T-cell (primary cell): Measurements from ENCODE around the gene TRIM8. TPM values are rescaled to one million over a fixed set of nuclear protein-coding genes. Genes with fewer than 3 reads are reported as not detected.

Source experiments
- ATAC-seq, 4 experiments: fragments of 200-7000 bp in 3 of 4; fragments of 150-1000 bp in 1 of 4; cut with Tn5 transposase; replicated peaks in 1 of 4; 1 replicate in 3 of 4; 2 replicates in 1 of 4; pipeline ENCODE4 v1.10.0; 2021; ENCODE audit warnings: moderate library complexity in 3 of 4, mild to moderate bottlenecking in 2 of 4, moderate number of reproducible peaks in 1 of 4
- CTCF ChIA-PET, 2 donors: fragments of 300-600 bp; sonication (Branson Sonifier 250); formaldehyde crosslinking; loops; one replicate each; lab custom pipeline; 2022; ENCODE audit warnings: antibody characterized with exemption in 2 of 2; lab: Charles Lee
- POLR2A ChIA-PET, 2 donors: fragments of 300-600 bp; sonication (Branson Sonifier 250); formaldehyde crosslinking; loops; one replicate each; lab custom pipeline; 2022; ENCODE audit warnings: antibody characterized with exemption in 2 of 2; lab: Charles Lee
- DNase-seq, 35 experiments: peaks; one replicate each; pipeline versions ENCODE4 v3.0.0 to v3.0.0-alpha.2; 2013 to 2023
- H3K27ac ChIP-seq: one replicate; pipeline ENCODE4 v1.5.1; 2013; ENCODE audit warnings: low read length
- H3K27me3 ChIP-seq, 2 experiments: replicated peaks in 1 of 2; 1 replicate in 1 of 2; 2 replicates in 1 of 2; pipeline versions ENCODE4 v1.6.1 to v1.7.0; 2013; ENCODE audit warnings: low read length in 1 of 2, mixed read lengths in 1 of 2; ENCODE audit not compliant: control insufficient read depth in 2 of 2, insufficient read depth in 2 of 2; ENCODE audit errors: extremely low read depth in 1 of 2
- H3K36me3 ChIP-seq, 2 donors: 1 replicate in 1 of 2; 2 replicates in 1 of 2; pipeline versions ENCODE4 v1.6.1 to v1.7.0; 2013; ENCODE audit warnings: low read length in 1 of 2; ENCODE audit not compliant: control insufficient read depth in 2 of 2, insufficient read depth in 1 of 2; ENCODE audit errors: extremely low read depth in 1 of 2
- H3K4me1 ChIP-seq, 2 experiments: 1 replicate in 1 of 2; 2 replicates in 1 of 2; pipeline versions ENCODE4 v1.6.1 to v1.7.0; 2013; ENCODE audit warnings: low read length in 2 of 2, mixed read lengths in 1 of 2; ENCODE audit not compliant: insufficient read depth in 2 of 2, control insufficient read depth in 1 of 2; ENCODE audit errors: extremely low read depth in 1 of 2
- H3K4me3 ChIP-seq, 2 donors: 1 replicate in 1 of 2; 2 replicates in 1 of 2; pipeline versions ENCODE4 v1.5.1 to v1.7.0; 2013; ENCODE audit warnings: mild to moderate bottlenecking in 2 of 2, low read length in 1 of 2, moderate library complexity in 1 of 2; ENCODE audit not compliant: control insufficient read depth in 1 of 2; ENCODE audit errors: extremely low read depth in 1 of 2
- H3K9me3 ChIP-seq: 2 replicates; pipeline ENCODE4 v1.7.0; 2013
- H3K27ac Mint-ChIP-seq, 2 donors: one replicate each; pipeline ENCODE4 v1.8.0; 2020 to 2021; ENCODE audit warnings: mild to moderate bottlenecking in 2 of 2, mixed read lengths in 2 of 2
- H3K27me3 Mint-ChIP-seq, 2 donors: one replicate each; pipeline ENCODE4 v1.8.0; 2021 to 2022; ENCODE audit warnings: mixed read lengths in 2 of 2
- H3K36me3 Mint-ChIP-seq: one replicate; pipeline ENCODE4 v1.8.0; 2021; ENCODE audit warnings: mixed read lengths
- H3K4me1 Mint-ChIP-seq, 3 donors: one replicate each; pipeline ENCODE4 v1.8.0; 2020 to 2022; ENCODE audit warnings: mixed read lengths in 3 of 3, mild to moderate bottlenecking in 1 of 3
- H3K4me3 Mint-ChIP-seq, 3 donors: one replicate each; pipeline ENCODE4 v1.8.0; 2020 to 2022; ENCODE audit warnings: mild to moderate bottlenecking in 3 of 3, mixed read lengths in 3 of 3, moderate library complexity in 3 of 3
- H3K9me3 Mint-ChIP-seq, 3 donors: one replicate each; pipeline ENCODE4 v1.8.0; 2020 to 2022; ENCODE audit warnings: mixed read lengths in 3 of 3
- WGBS: methylation state at CpG from one replicate; pipeline ENCODE4 v1.1.5; 2013; ENCODE audit warnings: missing lambda C conversion rate; ENCODE audit not compliant: insufficient coverage; 5-methylcytosine and 5-hydroxymethylcytosine counted together
- total RNA-seq, 35 experiments: library from RNA in 6 of 35; stranded (reverse) in 6 of 35; fragments of 120-200 nt in 1 of 35; gene quantifications; one replicate each; pipeline versions ENCODE4 v1.2.1 to v1.2.4 and lab custom pipeline; 2013 to 2026

TRIM8 gene
- total RNA-seq, 5 donors from 2014 or later (not counting 1 experiment from before 2014, with no cell fraction given), result 54.2 to 74.7 (median 67.9) TPM

DNA sequence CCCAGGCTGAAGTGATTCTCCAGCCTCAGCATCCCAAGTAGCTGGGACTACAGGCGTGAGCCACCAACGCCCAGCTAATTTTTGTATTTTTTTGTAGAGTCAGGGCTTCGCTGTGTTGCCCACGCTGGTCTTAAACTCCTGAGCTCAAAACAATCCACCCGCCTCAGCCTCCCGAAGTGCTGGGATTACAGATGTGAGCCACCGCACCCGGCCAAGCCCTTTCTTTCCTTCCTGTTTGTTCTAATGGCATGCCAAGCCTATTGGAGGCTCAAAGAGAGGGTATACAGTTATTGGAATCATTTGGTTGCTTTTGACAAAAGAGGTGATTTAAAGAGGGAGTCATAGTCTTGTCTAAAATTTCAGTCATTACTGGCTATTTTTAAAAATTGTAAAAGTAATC, 46.0 kb upstream of the TRIM8 start:
- H3K27me3 Mint-ChIP-seq, result no peaks in the 10 kb centered on the region
- H3K36me3 ChIP-seq, result peaks cover 4 to 76% of the 10 kb centered on the region in 2 donors
- H3K9me3 ChIP-seq, result no peaks in the 10 kb centered on the region
- ChIA-PET POLR2A (no interaction called here), CTCF (no interaction called here)
- no peaks in the 10 kb centered on the region for H3K4me1 ChIP-seq
- H3K4me3 ChIP-seq, result no peak overlapping the region
- DNase-seq (no peak), ATAC-seq (no peak)
- H3K36me3 Mint-ChIP-seq, result peaks cover 36% of the 10 kb centered on the region
- H3K4me1 Mint-ChIP-seq, result no peaks in the 10 kb centered on the region
- no peak overlapping the region for H3K27ac ChIP-seq
- WGBS, result 83% methylated on average over 6 of the region's 8 CpGs
- no peak overlapping the region for H3K27ac Mint-ChIP-seq
- H3K9me3 Mint-ChIP-seq, result no peaks in the 10 kb centered on the region
- no peak overlapping the region for H3K4me3 Mint-ChIP-seq
- H3K27me3 ChIP-seq, result no peaks in the 10 kb centered on the region

DNA sequence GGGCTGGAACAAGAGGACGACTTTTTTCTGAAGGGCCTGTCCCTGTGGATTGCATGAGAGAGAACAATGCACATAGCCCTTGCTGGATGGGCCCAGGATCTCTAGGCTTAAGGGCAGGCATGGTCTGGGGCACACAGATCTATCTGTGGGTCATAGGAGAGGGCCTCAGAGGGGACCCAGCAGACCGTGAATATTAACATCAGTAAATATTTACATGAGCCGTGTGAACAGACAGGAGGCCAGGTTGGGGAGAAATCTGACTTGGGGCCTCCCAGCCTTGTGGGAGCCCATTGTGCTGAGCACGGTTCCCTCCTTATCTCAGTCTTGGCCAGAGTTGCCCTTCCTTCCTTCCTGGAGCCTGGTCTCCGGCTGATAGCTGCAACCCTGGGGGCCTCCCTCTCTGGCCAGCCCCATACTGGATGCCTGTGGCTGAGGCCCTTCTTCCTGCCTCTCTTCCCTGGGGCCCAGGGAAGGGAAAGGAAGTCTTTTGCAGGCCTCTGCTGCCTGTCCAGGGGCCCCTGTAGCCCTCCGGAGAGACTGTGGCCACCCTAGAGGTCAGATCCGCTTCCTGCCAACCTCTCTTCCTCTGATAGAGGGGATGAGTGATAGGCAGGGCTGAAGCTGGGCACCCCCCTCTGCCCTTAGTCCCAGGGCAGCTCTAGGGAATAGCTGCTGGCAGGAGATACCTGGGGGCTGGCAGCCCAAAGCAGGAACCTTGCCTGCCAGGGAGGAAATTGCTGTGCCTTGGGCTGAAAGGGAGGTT, 44.5 kb upstream of the TRIM8 start:
- peaks cover 42% of the 10 kb centered on the region for H3K36me3 Mint-ChIP-seq
- DNase-seq, result no peak
- Histone ChIP-seq H3K36me3 (peaks cover 0 to 80% of the 10 kb centered on the region in 2 donors), H3K4me1 (no peaks in the 10 kb centered on the region), H3K4me3 (no peak overlapping the region), H3K27ac (no peak overlapping the region), H3K27me3 (no peaks in the 10 kb centered on the region), H3K9me3 (no peaks in the 10 kb centered on the region)
- WGBS, result 77% methylated on average over 4 of the region's 7 CpGs
- no peaks in the 10 kb centered on the region for H3K4me1 Mint-ChIP-seq
- H3K27ac Mint-ChIP-seq, result no peak overlapping the region
- ATAC-seq, result no peak
- CTCF ChIA-PET, result no interaction called here
- no peaks in the 10 kb centered on the region for H3K9me3 Mint-ChIP-seq
- H3K27me3 Mint-ChIP-seq, result no peaks in the 10 kb centered on the region
- POLR2A ChIA-PET, result no interaction called here
- H3K4me3 Mint-ChIP-seq, result no peak overlapping the region

GRCh38 chr10:102600816-102601215, 43.5 kb upstream of the TRIM8 start:
- Mint-ChIP-seq H3K27me3 (no peaks in the 10 kb centered on the region), H3K9me3 (no peaks in the 10 kb centered on the region), H3K4me1 (no peaks in the 10 kb centered on the region), H3K27ac (no peak overlapping the region), H3K4me3 (no peak overlapping the region), H3K36me3 (peaks cover 42% of the 10 kb centered on the region)
- WGBS, result 98% methylated on average over 6 of the region's 6 CpGs
- H3K4me3 ChIP-seq, result no peak overlapping the region
- H3K4me1 ChIP-seq, result no peaks in the 10 kb centered on the region
- no peak for ATAC-seq
- ChIA-PET POLR2A (no interaction called here), CTCF (no interaction called here)
- H3K27me3 ChIP-seq, result no peaks in the 10 kb centered on the region
- H3K36me3 ChIP-seq, result peaks cover 0 to 72% of the 10 kb centered on the region in 2 donors
- no peaks in the 10 kb centered on the region for H3K9me3 ChIP-seq
- H3K27ac ChIP-seq, result no peak overlapping the region
- no peak for DNase-seq

DNA sequence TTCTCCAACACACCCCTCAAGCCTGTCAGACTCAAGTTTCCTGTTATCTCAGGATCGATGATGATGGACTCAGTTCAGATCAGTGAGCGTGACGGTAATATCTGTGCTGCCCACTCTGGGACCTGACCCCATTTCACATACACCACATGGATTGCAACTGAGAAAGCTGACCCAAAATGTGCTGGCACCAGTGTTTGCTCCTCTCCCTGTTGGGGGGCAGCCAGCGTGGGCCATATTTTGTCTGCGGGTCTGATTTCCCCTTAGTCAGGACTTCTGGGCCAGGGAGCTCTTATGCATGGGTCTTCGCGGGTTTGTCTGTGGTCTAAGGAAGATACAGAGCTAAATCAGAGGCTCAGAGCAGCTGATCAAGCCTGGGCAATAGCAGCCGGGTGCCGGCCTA, 42.6 kb upstream of the TRIM8 start:
- H3K4me1 ChIP-seq, result no peaks in the 10 kb centered on the region
- H3K27me3 ChIP-seq, result no peaks in the 10 kb centered on the region
- Mint-ChIP-seq H3K27ac (no peak overlapping the region), H3K4me1 (no peaks in the 10 kb centered on the region), H3K4me3 (no peak overlapping the region), H3K9me3 (no peaks in the 10 kb centered on the region), H3K27me3 (no peaks in the 10 kb centered on the region), H3K36me3 (peaks cover 44% of the 10 kb centered on the region)
- no peak overlapping the region for H3K4me3 ChIP-seq
- peaks cover 0 to 69% of the 10 kb centered on the region in 2 donors for H3K36me3 ChIP-seq
- DNase-seq (no peak), ATAC-seq (no peak)
- no peaks in the 10 kb centered on the region for H3K9me3 ChIP-seq
- 96% methylated on average over 7 of the region's 9 CpGs for WGBS
- H3K27ac ChIP-seq, result no peak overlapping the region
- ChIA-PET POLR2A (no interaction called here), CTCF (no interaction called here)

GRCh38 chr10:102602272-102603045, 41.8 kb upstream of the TRIM8 start:
- H3K27me3 Mint-ChIP-seq, result no peaks in the 10 kb centered on the region
- ATAC-seq (no peak), DNase-seq (no peak)
- CTCF ChIA-PET, result no interaction called here
- Histone ChIP-seq H3K27ac (no peak overlapping the region), H3K36me3 (peaks cover 0 to 66% of the 10 kb centered on the region in 2 donors), H3K4me3 (no peak overlapping the region), H3K27me3 (no peaks in the 10 kb centered on the region), H3K9me3 (no peaks in the 10 kb centered on the region), H3K4me1 (no peaks in the 10 kb centered on the region)
- peaks cover 42% of the 10 kb centered on the region for H3K36me3 Mint-ChIP-seq
- 80% methylated on average over 1 of the region's 4 CpGs for WGBS
- H3K9me3 Mint-ChIP-seq, result no peaks in the 10 kb centered on the region
- H3K4me3 Mint-ChIP-seq, result no peak overlapping the region
- POLR2A ChIA-PET, result interaction anchor here (0.5 to 0.6 kb wide), 2 partner anchors 22 to 1211 kb away, joined by 3 to 4 read pairs; no protein-coding TSS in a partner anchor
- no peaks in the 10 kb centered on the region for H3K4me1 Mint-ChIP-seq
- H3K27ac Mint-ChIP-seq, result no peak overlapping the region

- WGBS, result 91% methylated on average over 4 of the region's 7 CpGs
- Mint-ChIP-seq H3K36me3 (peaks cover 34% of the 10 kb centered on the region), H3K4me3 (no peak overlapping the region), H3K9me3 (no peaks in the 10 kb centered on the region), H3K27me3 (no peaks in the 10 kb centered on the region), H3K4me1 (peaks cover under 1% of the 10 kb centered on the region in 3 donors), H3K27ac (no peak overlapping the region)
- Histone ChIP-seq H3K27ac (no peak overlapping the region), H3K4me1 (no peaks in the 10 kb centered on the region), H3K27me3 (no peaks in the 10 kb centered on the region), H3K36me3 (peaks cover 0 to 52% of the 10 kb centered on the region in 2 donors), H3K4me3 (no peak overlapping the region), H3K9me3 (no peaks in the 10 kb centered on the region)
- no peak for DNase-seq
- ChIA-PET POLR2A (no interaction called here), CTCF (interaction anchor here in 1 of 2 donors (0.7 kb wide), 1 partner anchor 362 kb away, joined by 8 read pairs; no protein-coding TSS in a partner anchor)
- ATAC-seq, result no peak
These were observed 40.3 kb upstream of the TRIM8 start for GRCh38 chr10:102603946-102604345.
